OCI-LY7 (cell line): Measurements from ENCODE around the gene ZNF747. TPM values are rescaled to one million over a fixed set of nuclear protein-coding genes. Genes with fewer than 3 reads are reported as not detected.
A peak's percentile ranks its signal among the peaks of the same experiment; 100 is the strongest.

ENCODE experiments used
- microRNA-seq: library from miRNA; unstranded; fragments of <30 nt; microRNA quantifications from one replicate; pipeline ENCODE4 v1.2.0, GENCODE V29; 2022; ENCODE audit warnings: borderline replicate concordance
- small RNA-seq: library from RNA; depleted of rRNA; stranded (forward); fragments of <200 nt; gene quantifications from one replicate; pipeline ENCODE3, GENCODE V24; 2014
- total RNA-seq, 2 experiments: library from RNA; depleted of rRNA in 1 of 2; stranded (reverse); fragments of >200 nt in 1 of 2; shearing (Covaris generic) in 1 of 2; gene quantifications; 2 replicates each; pipeline ENCODE4 v1.2.3, GENCODE V29; 2014 to 2022

ZNF747 gene
- total RNA-seq, 2 experiments from 2014 or later = 17.2 to 22.2 TPM

Small RNA genes within 50 kb of the gene (microRNA-seq; reads per million reads assigned to microRNA genes)
- gene MIR4518 = 395 reads per million, percentile 74 among the genes with 10 or more reads in this experiment

Small RNA genes within 50 kb of the gene (small RNA-seq; reads per million reads assigned to genes)
- not detected for gene MIR4518
- not detected for gene RNU7-61P

Other genes with a start within 250 kb of the ZNF747 start
- gene CD2BP2, start 179.6 kb downstream of the ZNF747 start, total RNA-seq (2014; rRNA removed; shearing (Covaris generic)) = 69.2 and 94.7 TPM in 2 replicates
- 87.8 and 111 TPM in 2 replicates for gene CD2BP2, start 179.6 kb downstream of the ZNF747 start, total RNA-seq (2022)
- 38.6 and 44.9 TPM in 2 replicates for gene TBC1D10B, start 164.4 kb downstream of the ZNF747 start, total RNA-seq (2014; rRNA removed; shearing (Covaris generic))
- 74.8 and 78.6 TPM in 2 replicates for gene TBC1D10B, start 164.4 kb downstream of the ZNF747 start, total RNA-seq (2022)
- gene MYL11, start 160.1 kb downstream of the ZNF747 start, total RNA-seq (2014; rRNA removed; shearing (Covaris generic)) = 3.2 and 3.3 TPM in 2 replicates
- gene MYL11, start 160.1 kb downstream of the ZNF747 start, total RNA-seq (2022) = 1.7 and 3.9 TPM in 2 replicates
- 126 and 133 TPM in 2 replicates for gene SEPTIN1, start 152.3 kb downstream of the ZNF747 start, total RNA-seq (2014; rRNA removed; shearing (Covaris generic))
- gene SEPTIN1, start 152.3 kb downstream of the ZNF747 start, total RNA-seq (2022) = 171 and 181 TPM in 2 replicates
- 15.7 and 18.8 TPM in 2 replicates for gene ZNF48, start 139.4 kb downstream of the ZNF747 start, total RNA-seq (2014; rRNA removed; shearing (Covaris generic))
- gene ZNF48, start 139.4 kb downstream of the ZNF747 start, total RNA-seq (2022) = 16.4 and 17.3 TPM in 2 replicates
- gene ZNF771, start 127.3 kb downstream of the ZNF747 start, total RNA-seq (2014; rRNA removed; shearing (Covaris generic)) = 6.4 and 11.3 TPM in 2 replicates
- 9.2 and 10.8 TPM in 2 replicates for gene ZNF771, start 127.3 kb downstream of the ZNF747 start, total RNA-seq (2022)
- gene DCTPP1, start 104.8 kb downstream of the ZNF747 start, total RNA-seq (2014; rRNA removed; shearing (Covaris generic)) = 90.2 and 92.5 TPM in 2 replicates
- 80.0 and 93.8 TPM in 2 replicates for gene DCTPP1, start 104.8 kb downstream of the ZNF747 start, total RNA-seq (2022)
- gene SEPHS2, start 89.0 kb downstream of the ZNF747 start, total RNA-seq (2014; rRNA removed; shearing (Covaris generic)) = 14.4 and 15.3 TPM in 2 replicates
- 59.6 and 64.2 TPM in 2 replicates for gene SEPHS2, start 89.0 kb downstream of the ZNF747 start, total RNA-seq (2022)
- gene ITGAL, start 62.1 kb downstream of the ZNF747 start, total RNA-seq (2014; rRNA removed; shearing (Covaris generic)) = 30.7 and 40.2 TPM in 2 replicates
- gene ITGAL, start 62.1 kb downstream of the ZNF747 start, total RNA-seq (2022) = 125 and 140 TPM in 2 replicates
- 43.4 and 63.7 TPM in 2 replicates for gene ZNF768, start 8.3 kb downstream of the ZNF747 start, total RNA-seq (2014; rRNA removed; shearing (Covaris generic))
- 38.3 and 42.9 TPM in 2 replicates for gene ZNF768, start 8.3 kb downstream of the ZNF747 start, total RNA-seq (2022)
- gene ZNF764, start 23.5 kb upstream of the ZNF747 start, total RNA-seq (2014; rRNA removed; shearing (Covaris generic)) = 10.5 and 14.6 TPM in 2 replicates
- gene ZNF764, start 23.5 kb upstream of the ZNF747 start, total RNA-seq (2022) = 12.8 and 13.8 TPM in 2 replicates
- 17.5 and 19.8 TPM in 2 replicates for gene ZNF688, start 36.9 kb upstream of the ZNF747 start, total RNA-seq (2014; rRNA removed; shearing (Covaris generic))
- gene ZNF688, start 36.9 kb upstream of the ZNF747 start, total RNA-seq (2022) = 15.0 and 15.3 TPM in 2 replicates
- gene ZNF785, start 50.8 kb upstream of the ZNF747 start, total RNA-seq (2014; rRNA removed; shearing (Covaris generic)) = 6.8 and 9.3 TPM in 2 replicates
- gene ZNF785, start 50.8 kb upstream of the ZNF747 start, total RNA-seq (2022) = 4.1 and 4.6 TPM in 2 replicates
- 13.1 and 15.0 TPM in 2 replicates for gene ZNF689, start 75.5 kb upstream of the ZNF747 start, total RNA-seq (2014; rRNA removed; shearing (Covaris generic))
- gene ZNF689, start 75.5 kb upstream of the ZNF747 start, total RNA-seq (2022) = 15.5 and 16.7 TPM in 2 replicates
- gene PRR14, start 116.1 kb upstream of the ZNF747 start, total RNA-seq (2014; rRNA removed; shearing (Covaris generic)) = 33.2 and 35.2 TPM in 2 replicates
- gene PRR14, start 116.1 kb upstream of the ZNF747 start, total RNA-seq (2022) = 75.5 and 81.4 TPM in 2 replicates
- 31.8 and 36.8 TPM in 2 replicates for gene FBRS, start 123.6 kb upstream of the ZNF747 start, total RNA-seq (2014; rRNA removed; shearing (Covaris generic))
- gene FBRS, start 123.6 kb upstream of the ZNF747 start, total RNA-seq (2022) = 89.8 and 97.5 TPM in 2 replicates
- gene SRCAP, start 164.3 kb upstream of the ZNF747 start, total RNA-seq (2014; rRNA removed; shearing (Covaris generic)) = 15.6 and 41.8 TPM in 2 replicates
- gene SRCAP, start 164.3 kb upstream of the ZNF747 start, total RNA-seq (2022) = 92.6 and 93.7 TPM in 2 replicates
- gene PHKG2, start 213.6 kb upstream of the ZNF747 start, total RNA-seq (2014; rRNA removed; shearing (Covaris generic)) = 37.6 and 40.5 TPM in 2 replicates
- gene PHKG2, start 213.6 kb upstream of the ZNF747 start, total RNA-seq (2022) = 41.9 and 46.5 TPM in 2 replicates
- gene CFAP119, start 227.2 kb upstream of the ZNF747 start, total RNA-seq (2014; rRNA removed; shearing (Covaris generic)) = 20.7 and 27.4 TPM in 2 replicates
- gene CFAP119, start 227.2 kb upstream of the ZNF747 start, total RNA-seq (2022) = 25.0 and 27.4 TPM in 2 replicates
- gene RNF40, start 227.5 kb upstream of the ZNF747 start, total RNA-seq (2014; rRNA removed; shearing (Covaris generic)) = 54.8 and 70.5 TPM in 2 replicates
- 108 and 120 TPM in 2 replicates for gene RNF40, start 227.5 kb upstream of the ZNF747 start, total RNA-seq (2022)